Sigmoid colon (tissue), 4 donors: ENCODE results near the gene ANKRD50.

Experiments
- CTCF ChIP-seq, 4 experiments: fragments of 450-650 bp in 3 of 4; fragments of 200-600 bp in 1 of 4; IDR thresholded peaks; one replicate each; pipeline ENCODE4 v1.5.1; 2016 to 2019; ENCODE audit warnings: antibody characterized with exemption in 4 of 4, mild to moderate bottlenecking in 3 of 4, moderate library complexity in 2 of 4
- EP300 ChIP-seq, 4 donors: sonication (generic); formaldehyde crosslinking; IDR thresholded peaks; one replicate each; pipeline ENCODE4 v1.6.1; 2017; ENCODE audit warnings: antibody characterized with exemption in 4 of 4
- POLR2A ChIP-seq, 2 donors: fragments of 450-650 bp; IDR thresholded peaks; one replicate each; pipeline ENCODE4 v1.6.1; 2016; ENCODE audit warnings: antibody characterized with exemption in 2 of 2, mild to moderate bottlenecking in 2 of 2, moderate library complexity in 2 of 2

GRCh38 chr4:124635331-124635730 is 77.2 kb downstream of the ANKRD50 start:
- TF ChIP-seq CTCF (IDR thresholded peaks at IDR 0.05) (no peak), EP300 (IDR thresholded peaks at IDR 0.05) (no peak), POLR2A (IDR thresholded peaks at IDR 0.05) (no peak)
